Tibial nerve (tissue), 4 donors: ENCODE measurements around the gene ELOVL7. TPM values are rescaled to one million over a fixed set of nuclear protein-coding genes. Genes with fewer than 3 reads are reported as not detected.

Experiments used
- DNase-seq, 2 donors: peaks; one replicate each; pipeline ENCODE4 v3.0.0-alpha.2; 2019; ENCODE audit warnings: low spot score in 2 of 2
- H3K27ac ChIP-seq, 4 donors: fragments of 200-600 bp; sonication (generic) in 3 of 4; one replicate each; pipeline ENCODE4 v1.5.1; 2017 to 2019; ENCODE audit warnings: mild to moderate bottlenecking in 1 of 4
- H3K27me3 ChIP-seq, 2 donors: fragments of 200-600 bp; sonication (generic) in 1 of 2; one replicate each; pipeline versions ENCODE4 v1.5.1 to v1.6.0; 2017 to 2019
- H3K36me3 ChIP-seq, 3 donors: fragments of 200-600 bp; sonication (generic); one replicate each; pipeline ENCODE4 v1.5.1; 2018 to 2019
- H3K4me1 ChIP-seq, 4 donors: fragments of 200-600 bp; sonication (generic) in 3 of 4; one replicate each; pipeline ENCODE4 v1.5.1; 2017 to 2019
- H3K4me3 ChIP-seq, 4 donors: fragments of 200-600 bp; sonication (generic) in 3 of 4; one replicate each; pipeline ENCODE4 v1.5.1; 2017 to 2019; ENCODE audit warnings: mild to moderate bottlenecking in 1 of 4, moderate library complexity in 1 of 4
- H3K9me3 ChIP-seq, 4 donors: fragments of 200-600 bp; sonication (generic) in 3 of 4; one replicate each; pipeline ENCODE4 v1.5.1; 2017 to 2019
- CTCF ChIP-seq, 5 experiments: fragments of 200-600 bp in 3 of 5; fragments of 450-650 bp in 2 of 5; sonication (generic) in 3 of 5; IDR thresholded peaks; one replicate each; pipeline ENCODE4 v1.5.1; 2016 to 2019; ENCODE audit warnings: antibody characterized with exemption in 5 of 5, mild to moderate bottlenecking in 3 of 5, moderate library complexity in 2 of 5
- EP300 ChIP-seq, 2 donors: sonication (generic); formaldehyde crosslinking; IDR thresholded peaks; one replicate each; pipeline ENCODE4 v1.6.1; 2017; ENCODE audit warnings: antibody characterized with exemption in 2 of 2, mild to moderate bottlenecking in 1 of 2
- POLR2A ChIP-seq, 2 donors: fragments of 450-650 bp; IDR thresholded peaks; one replicate each; pipeline ENCODE4 v1.6.1; 2017; ENCODE audit warnings: antibody characterized with exemption in 2 of 2, mild to moderate bottlenecking in 2 of 2, moderate library complexity in 2 of 2
- WGBS, 2 donors: methylation state at CpG; one replicate each; pipeline ENCODE4 v1.1.5; 2018; 5-methylcytosine and 5-hydroxymethylcytosine counted together
- total RNA-seq, 4 donors: library from RNA; depleted of rRNA; stranded (reverse); fragments of >200 nt; gene quantifications; one replicate each; pipeline ENCODE4 v1.1.0, GENCODE V29; 2016

The ELOVL7 gene
- total RNA-seq, 4 donors from 2014 or later = 9.0 to 28.0 (median 15.8) TPM

- H3K36me3 ChIP-seq = no peaks in the 10 kb centered on the region
- no peak overlapping the region for H3K4me3 ChIP-seq
- H3K27me3 ChIP-seq = no peaks in the 10 kb centered on the region
- DNase-seq = no peak
- WGBS, 2 donors = 89 to 100% methylated on average over 1 of the region's 1 CpG
- H3K27ac ChIP-seq = no peak overlapping the region
- peaks cover 0 to 20% (median 0%) of the 10 kb centered on the region in 4 donors for H3K9me3 ChIP-seq
- no peak for TF ChIP-seq POLR2A (IDR thresholded peaks at IDR 0.05)
- TF ChIP-seq CTCF (IDR thresholded peaks at IDR 0.05) = no peak
- TF ChIP-seq EP300 (IDR thresholded peaks at IDR 0.05) = no peak
- no peaks in the 10 kb centered on the region for H3K4me1 ChIP-seq
These were observed 12.0 kb upstream of the ELOVL7 start for GRCh38 chr5:60856066-60856465.

GRCh38 chr5:60852940-60853339 is 8.9 kb upstream of the ELOVL7 start:
- H3K4me3 ChIP-seq = no peak overlapping the region
- no peaks in the 10 kb centered on the region for H3K4me1 ChIP-seq
- TF ChIP-seq CTCF (IDR thresholded peaks at IDR 0.05) = no peak
- TF ChIP-seq POLR2A (IDR thresholded peaks at IDR 0.05) = no peak
- TF ChIP-seq EP300 (IDR thresholded peaks at IDR 0.05) = no peak
- no peak overlapping the region for H3K27ac ChIP-seq
- H3K36me3 ChIP-seq = no peaks in the 10 kb centered on the region
- H3K27me3 ChIP-seq = no peaks in the 10 kb centered on the region
- WGBS, 2 donors = 18 to 37% methylated on average over 3 of the region's 3 CpGs
- DNase-seq = no peak
- peaks cover 0 to 9% (median 0%) of the 10 kb centered on the region in 4 donors for H3K9me3 ChIP-seq

- H3K27ac ChIP-seq = no peak overlapping the region
- peaks cover 0 to 6% (median 0%) of the 10 kb centered on the region in 4 donors for H3K9me3 ChIP-seq
- H3K4me3 ChIP-seq = no peak overlapping the region
- DNase-seq = no peak
- H3K36me3 ChIP-seq = no peaks in the 10 kb centered on the region
- TF ChIP-seq CTCF (IDR thresholded peaks at IDR 0.05) (no peak), POLR2A (IDR thresholded peaks at IDR 0.05) (no peak), EP300 (IDR thresholded peaks at IDR 0.05) (no peak)
- no peaks in the 10 kb centered on the region for H3K27me3 ChIP-seq
- 69 to 71% methylated on average over 2 of the region's 2 CpGs for WGBS, 2 donors
- H3K4me1 ChIP-seq = no peaks in the 10 kb centered on the region
These were observed 8.2 kb upstream of the ELOVL7 start for GRCh38 chr5:60852317-60852716.

GRCh38 chr5:60851626-60852025 is 7.6 kb upstream of the ELOVL7 start:
- Histone ChIP-seq H3K4me3 (no peak overlapping the region), H3K4me1 (no peaks in the 10 kb centered on the region), H3K9me3 (no peaks in the 10 kb centered on the region), H3K36me3 (no peaks in the 10 kb centered on the region), H3K27ac (no peak overlapping the region), H3K27me3 (no peaks in the 10 kb centered on the region)
- DNase-seq = no peak
- TF ChIP-seq EP300 (IDR thresholded peaks at IDR 0.05) (no peak), CTCF (IDR thresholded peaks at IDR 0.05) (no peak), POLR2A (IDR thresholded peaks at IDR 0.05) (no peak)

GRCh38 chr5:60846298-60846697 is 2.2 kb upstream of the ELOVL7 start:
- WGBS, 2 donors = 91 to 98% methylated on average over 1 of the region's 1 CpG
- peaks cover 0 to 36% of the 10 kb centered on the region in 2 donors for H3K27me3 ChIP-seq
- H3K27ac ChIP-seq = no peak overlapping the region
- H3K9me3 ChIP-seq = no peaks in the 10 kb centered on the region
- no peak for TF ChIP-seq EP300 (IDR thresholded peaks at IDR 0.05)
- TF ChIP-seq CTCF (IDR thresholded peaks at IDR 0.05) = no peak
- TF ChIP-seq POLR2A (IDR thresholded peaks at IDR 0.05) = no peak
- no peak overlapping the region for H3K4me3 ChIP-seq
- DNase-seq = no peak
- H3K4me1 ChIP-seq = peaks cover 0 to 21% (median 4%) of the 10 kb centered on the region in 4 donors
- no peaks in the 10 kb centered on the region for H3K36me3 ChIP-seq
